GM21367 (cell line): Measurements from ENCODE around the gene DDX23.
"Not testable (repeated sequence)": the region's sequence is repeated elsewhere in the genome, so short reads cannot be mapped to it uniquely, and the experiment has no call there.

Source experiments
- ATAC-seq: cut with Tn5 transposase; IDR thresholded peaks from one replicate; pipeline ENCODE4 v1.9.1; 2021; ENCODE audit not compliant: unreplicated experiment

Gene DDX23

GRCh38 chr12:48863291-48863690 lies 11.3 kb upstream of the DDX23 start:
- no peak for ATAC-seq

- ATAC-seq: no peak
Observed at GRCh38 chr12:48862760-48863159, 10.8 kb upstream of the DDX23 start.

GRCh38 chr12:48861111-48861510 lies 9.1 kb upstream of the DDX23 start:
- no peak for ATAC-seq

GRCh38 chr12:48860236-48860635 lies 8.3 kb upstream of the DDX23 start:
- not testable (repeated sequence) for ATAC-seq

GRCh38 chr12:48859607-48860006 lies 7.6 kb upstream of the DDX23 start:
- no peak for ATAC-seq

GRCh38 chr12:48858043-48858442 lies 6.1 kb upstream of the DDX23 start:
- no peak for ATAC-seq

GRCh38 chr12:48857278-48857994 lies 5.5 kb upstream of the DDX23 start:
- no peak for ATAC-seq

GRCh38 chr12:48856379-48856778 lies 4.4 kb upstream of the DDX23 start:
- no peak for ATAC-seq

- not testable (repeated sequence) for ATAC-seq
Observed at GRCh38 chr12:48854932-48855331, 3.0 kb upstream of the DDX23 start.

- ATAC-seq: no peak
Observed at GRCh38 chr12:48854488-48854887, 2.5 kb upstream of the DDX23 start.

- ATAC-seq: peak; percentile 43
Observed at GRCh38 chr12:48852734-48853688, 1.0 kb upstream of the DDX23 start.

GRCh38 chr12:48842021-48842420 lies 9.9 kb downstream of the DDX23 start:
- ATAC-seq: not testable (repeated sequence)

GRCh38 chr12:48838048-48838447 lies 13.9 kb downstream of the DDX23 start:
- ATAC-seq: no peak

- ATAC-seq: no peak
Observed at GRCh38 chr12:48832321-48833060, 19.5 kb downstream of the DDX23 start.

GRCh38 chr12:48831257-48831656 lies 20.7 kb downstream of the DDX23 start:
- ATAC-seq: no peak

GRCh38 chr12:48828841-48829575 lies 23.0 kb downstream of the DDX23 start:
- ATAC-seq: no peak

GRCh38 chr12:48828293-48828692 lies 23.7 kb downstream of the DDX23 start:
- no peak for ATAC-seq

GRCh38 chr12:48827513-48828096 lies 24.4 kb downstream of the DDX23 start:
- no peak for ATAC-seq

- ATAC-seq: no peak
Observed at GRCh38 chr12:48827026-48827425, 24.9 kb downstream of the DDX23 start.

GRCh38 chr12:48826209-48826855 lies 25.6 kb downstream of the DDX23 start:
- no peak for ATAC-seq
